SU-DHL-6 (cell line): ENCODE results near the gene LHPP.

Experiments
- H2AFZ ChIP-seq: fragments of 200-600 bp; sonication (generic); 2 replicates; pipeline ENCODE4 v1.6.1; 2014; ENCODE audit warnings: low read depth, mild to moderate bottlenecking, moderate library complexity, mixed read lengths, antibody characterized with exemption, low read length; ENCODE audit not compliant: severe bottlenecking
- H3F3A ChIP-seq: fragments of 200-600 bp; shearing (Covaris generic); 2 replicates; pipeline ENCODE4 v1.6.0; 2016; ENCODE audit warnings: antibody characterized with exemption, mild to moderate bottlenecking; ENCODE audit not compliant: insufficient read depth
- H3K27ac ChIP-seq: fragments of 200-600 bp; sonication (generic); 2 replicates; pipeline ENCODE4 v1.5.1; 2016; ENCODE audit warnings: low read depth, mild to moderate bottlenecking, low read length, moderate library complexity, mixed read lengths
- H3K27me3 ChIP-seq: fragments of 200-600 bp; sonication (generic), shearing (Covaris generic); 2 replicates; pipeline ENCODE4 v1.6.0; 2014; ENCODE audit warnings: mild to moderate bottlenecking, low read length
- H3K36me3 ChIP-seq: fragments of 200-600 bp; sonication (generic); 2 replicates; pipeline ENCODE4 v1.6.1; 2014; ENCODE audit warnings: mild to moderate bottlenecking, low read length, mixed read lengths
- H3K4me2 ChIP-seq: fragments of 300-600, 200-600 bp; shearing (Covaris generic), sonication (generic); 2 replicates; pipeline ENCODE4 v1.6.0; 2014; ENCODE audit warnings: low read length, low read depth, mild to moderate bottlenecking; ENCODE audit not compliant: poor library complexity, severe bottlenecking
- H3K4me3 ChIP-seq: fragments of 200-600 bp; sonication (generic); 2 replicates; pipeline ENCODE4 v1.5.1; 2014; ENCODE audit warnings: antibody characterized with exemption, low read length, mild to moderate bottlenecking, mixed read lengths; ENCODE audit not compliant: insufficient read depth, poor library complexity, severe bottlenecking
- H3K79me2 ChIP-seq: fragments of 200-600 bp; sonication (generic); 2 replicates; pipeline ENCODE4 v1.6.1; 2014; ENCODE audit warnings: mild to moderate bottlenecking, low read length, moderate library complexity; ENCODE audit not compliant: insufficient read depth
- H3K9ac ChIP-seq: fragments of 200-600 bp; sonication (generic); 2 replicates; pipeline ENCODE4 v1.7.0; 2014; ENCODE audit warnings: mild to moderate bottlenecking, low read length
- H3K9me2 ChIP-seq: fragments of 200-600 bp; sonication (generic); replicated peaks from 2 replicates; pipeline ENCODE4 v1.6.1; 2014; ENCODE audit warnings: low read length; ENCODE audit not compliant: insufficient read depth
- H3K9me3 ChIP-seq: fragments of 200-600 bp; sonication (generic); 2 replicates; pipeline ENCODE4 v1.6.1; 2014; ENCODE audit warnings: low read length, mixed read lengths; ENCODE audit not compliant: insufficient read depth
- H4K20me1 ChIP-seq: fragments of 200-600 bp; sonication (generic); 2 replicates; pipeline ENCODE4 v1.6.1; 2014; ENCODE audit warnings: low read depth, mild to moderate bottlenecking, antibody characterized with exemption, low read length, moderate library complexity, mixed read lengths
- EZH2phosphoT487 ChIP-seq: fragments of 200-600 bp; sonication (generic), shearing (Covaris generic); conservative IDR thresholded peaks from 2 replicates; pipeline ENCODE4 v1.6.1; 2018; ENCODE audit warnings: mild to moderate bottlenecking, antibody characterized with exemption, low read length, moderate library complexity, mixed read lengths
- TF ChIP-seq, protein P1 (sequence below): fragments of 200-600 bp; sonication (generic); IDR thresholded peaks from one replicate; pipeline ENCODE4 v1.5.1; 2017; ENCODE audit warnings: antibody characterized with exemption, mild to moderate bottlenecking, low read length, moderate library complexity; ENCODE audit not compliant: insufficient read depth, poor library complexity, severe bottlenecking

The LHPP gene

DNA sequence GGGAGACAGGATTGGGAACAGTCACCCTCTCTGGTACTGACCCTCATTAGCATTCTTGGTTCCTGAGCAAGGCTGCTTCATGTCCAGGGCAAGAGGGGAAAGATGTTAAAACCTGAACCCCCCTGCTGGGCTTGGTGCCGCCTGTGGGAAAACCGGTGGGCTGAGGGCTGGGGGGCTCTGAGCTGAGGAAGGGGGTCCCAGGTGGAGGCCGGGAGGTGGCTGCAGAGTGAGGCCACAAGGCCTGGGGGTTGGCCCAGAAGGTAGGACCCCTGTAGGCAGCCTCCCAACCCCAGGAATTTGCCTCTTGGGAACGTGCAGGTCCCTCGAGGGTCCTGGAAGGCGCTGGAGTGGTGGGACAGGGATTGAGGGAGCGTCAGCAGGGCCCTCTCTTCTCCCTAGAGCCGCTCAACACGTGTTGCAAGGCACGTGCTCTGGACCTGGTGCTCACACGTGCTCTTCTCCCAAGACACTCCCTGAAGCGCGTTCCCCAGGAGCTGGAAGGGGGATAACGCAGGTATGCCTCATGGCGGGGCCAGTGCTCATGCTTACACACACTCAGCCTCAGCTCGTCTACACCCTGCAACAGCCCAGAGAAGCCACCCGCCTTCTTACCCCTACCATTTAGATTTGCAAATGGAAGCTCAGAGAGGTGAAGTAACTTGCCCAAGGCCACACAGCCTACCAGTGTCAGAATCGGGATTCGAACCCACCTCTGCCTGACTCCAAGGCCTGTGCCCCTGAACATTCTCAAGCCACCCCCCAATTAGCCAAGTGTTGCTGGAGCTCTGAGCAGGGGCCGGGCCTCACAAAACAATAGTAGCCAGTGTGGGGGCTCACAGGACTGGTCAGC is 64.4 kb downstream of the LHPP start:
- no peaks in the 10 kb centered on the region for H3K27me3 ChIP-seq
- no peak overlapping the region for H3K4me3 ChIP-seq
- H2AFZ ChIP-seq: no peak overlapping the region
- H3K9ac ChIP-seq: no peak overlapping the region
- H3K79me2 ChIP-seq: no peaks in the 10 kb centered on the region
- TF ChIP-seq, protein P1, sequence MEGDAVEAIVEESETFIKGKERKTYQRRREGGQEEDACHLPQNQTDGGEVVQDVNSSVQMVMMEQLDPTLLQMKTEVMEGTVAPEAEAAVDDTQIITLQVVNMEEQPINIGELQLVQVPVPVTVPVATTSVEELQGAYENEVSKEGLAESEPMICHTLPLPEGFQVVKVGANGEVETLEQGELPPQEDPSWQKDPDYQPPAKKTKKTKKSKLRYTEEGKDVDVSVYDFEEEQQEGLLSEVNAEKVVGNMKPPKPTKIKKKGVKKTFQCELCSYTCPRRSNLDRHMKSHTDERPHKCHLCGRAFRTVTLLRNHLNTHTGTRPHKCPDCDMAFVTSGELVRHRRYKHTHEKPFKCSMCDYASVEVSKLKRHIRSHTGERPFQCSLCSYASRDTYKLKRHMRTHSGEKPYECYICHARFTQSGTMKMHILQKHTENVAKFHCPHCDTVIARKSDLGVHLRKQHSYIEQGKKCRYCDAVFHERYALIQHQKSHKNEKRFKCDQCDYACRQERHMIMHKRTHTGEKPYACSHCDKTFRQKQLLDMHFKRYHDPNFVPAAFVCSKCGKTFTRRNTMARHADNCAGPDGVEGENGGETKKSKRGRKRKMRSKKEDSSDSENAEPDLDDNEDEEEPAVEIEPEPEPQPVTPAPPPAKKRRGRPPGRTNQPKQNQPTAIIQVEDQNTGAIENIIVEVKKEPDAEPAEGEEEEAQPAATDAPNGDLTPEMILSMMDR: no peak
- TF ChIP-seq EZH2phosphoT487: no peak
- H3K4me2 ChIP-seq: no peak overlapping the region
- H4K20me1 ChIP-seq: no peaks in the 10 kb centered on the region
- H3F3A ChIP-seq: no peaks in the 10 kb centered on the region; the same call in 1 of the 2 replicates
- no peaks in the 10 kb centered on the region for H3K9me2 ChIP-seq
- no peaks in the 10 kb centered on the region for H3K9me3 ChIP-seq
- H3K36me3 ChIP-seq: no peaks in the 10 kb centered on the region
- H3K27ac ChIP-seq: no peak overlapping the region

DNA sequence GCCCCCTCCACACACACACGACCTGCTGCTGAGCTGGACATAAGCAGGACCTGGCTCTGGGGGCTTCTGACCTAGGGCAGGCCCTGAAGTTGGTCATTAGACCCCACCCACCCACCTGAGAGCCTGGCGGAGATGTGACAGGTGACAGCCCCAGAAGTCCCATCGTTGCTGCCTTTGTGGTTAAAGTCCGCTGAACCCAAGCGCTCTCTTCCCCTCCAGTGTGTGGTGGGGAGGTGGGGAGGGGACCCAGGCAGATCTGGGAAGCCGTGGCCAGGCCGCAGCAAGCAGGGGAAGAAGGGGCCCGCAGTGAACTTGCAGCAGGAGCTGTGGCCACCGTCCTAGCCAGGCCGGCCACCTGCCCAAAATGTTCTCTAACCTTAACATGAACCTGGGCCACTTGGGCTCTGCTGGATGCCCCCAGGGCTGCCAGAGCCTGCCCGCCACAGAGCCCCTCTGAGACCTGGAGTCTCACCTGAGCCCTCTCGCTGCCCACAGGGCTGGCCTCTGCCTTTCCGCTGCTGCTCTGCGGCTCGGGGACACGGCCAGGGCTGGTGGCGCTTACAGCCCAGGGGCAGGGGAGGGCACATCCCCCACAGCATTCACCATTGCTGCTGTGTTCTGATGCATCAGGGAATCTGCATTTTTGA is 65.1 kb downstream of the LHPP start:
- Histone ChIP-seq H3K9me2 (no peaks in the 10 kb centered on the region), H3K9me3 (no peaks in the 10 kb centered on the region), H3K4me3 (no peak overlapping the region), H3K79me2 (no peaks in the 10 kb centered on the region), H3K27me3 (no peaks in the 10 kb centered on the region), H3F3A (peaks cover 7% of the 10 kb centered on the region), H4K20me1 (no peaks in the 10 kb centered on the region), H3K4me2 (no peak overlapping the region), H3K27ac (no peak overlapping the region), H3K9ac (no peak overlapping the region), H2AFZ (no peak overlapping the region), H3K36me3 (no peaks in the 10 kb centered on the region)
- TF ChIP-seq, protein P1: no peak
- no peak for TF ChIP-seq EZH2phosphoT487

DNA sequence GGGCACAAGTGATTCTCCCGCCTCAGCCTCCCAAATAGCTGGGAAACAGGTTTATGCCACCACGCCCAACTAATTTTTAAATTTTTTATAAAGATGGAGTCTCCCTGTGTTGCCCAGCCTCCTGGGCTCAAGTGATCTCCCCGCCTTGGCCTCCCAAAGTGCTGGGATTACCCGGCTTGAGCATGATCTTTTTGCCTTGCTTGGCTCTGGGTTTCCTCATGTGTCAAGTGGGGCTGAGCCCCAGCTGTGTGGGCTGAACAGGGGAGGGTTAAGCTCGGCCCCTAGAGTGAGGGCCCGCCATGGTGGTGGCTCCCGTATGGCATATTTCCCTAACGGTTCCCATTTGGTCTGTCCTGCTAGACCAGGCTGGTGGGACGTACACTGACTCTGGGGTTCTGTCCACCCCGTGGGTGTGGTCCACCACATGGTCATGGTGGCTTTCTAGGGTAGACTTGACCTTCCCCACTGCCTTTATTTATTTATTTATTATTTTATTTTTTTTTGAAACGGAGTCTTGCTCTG is 66.3 kb downstream of the LHPP start:
- TF ChIP-seq EZH2phosphoT487: no peak
- TF ChIP-seq, protein P1: no peak
- no peak overlapping the region for H3K9ac ChIP-seq
- H3K27ac ChIP-seq: no peak overlapping the region

More for the DNA sequence above, 66.3 kb downstream of the LHPP start:
- Histone ChIP-seq H3K9me3 (no peaks in the 10 kb centered on the region), H3K4me3 (no peak overlapping the region), H4K20me1 (no peaks in the 10 kb centered on the region), H3K36me3 (no peaks in the 10 kb centered on the region), H3F3A (peaks cover 17% of the 10 kb centered on the region), H2AFZ (no peak overlapping the region), H3K27me3 (no peaks in the 10 kb centered on the region), H3K9me2 (no peaks in the 10 kb centered on the region), H3K79me2 (no peaks in the 10 kb centered on the region), H3K4me2 (no peak overlapping the region)
